GM13976 (cell line): ENCODE measurements around the gene ATP6V0B.

Source experiments
- DNase-seq: peaks from one replicate; pipeline ENCODE4 v3.0.0; 2012; ENCODE audit warnings: low spot score
- in situ Hi-C: fragments of 300-500 bp; cut with MboI; formaldehyde crosslinking; loops from one replicate; pipeline ENCODE4 v1.12.0; 2022; ENCODE audit warnings: low sequenced_read_pairs, mixed read lengths, inconsistent platforms; ENCODE audit not compliant: unreplicated experiment
- TF ChIP-seq, protein P1 (sequence below): IDR thresholded peaks from 2 replicates; pipeline ENCODE4 v1.5.1; 2012; ENCODE audit warnings: borderline replicate concordance, mild to moderate bottlenecking; ENCODE audit not compliant: insufficient read depth; ENCODE audit errors: extremely low read depth, missing control alignments, control extremely low read depth

The ATP6V0B gene

GRCh38 chr1:43992232-43992995 lies 17.7 kb downstream of the ATP6V0B start:
- in situ Hi-C loops: no loop called here
- TF ChIP-seq, protein P1, sequence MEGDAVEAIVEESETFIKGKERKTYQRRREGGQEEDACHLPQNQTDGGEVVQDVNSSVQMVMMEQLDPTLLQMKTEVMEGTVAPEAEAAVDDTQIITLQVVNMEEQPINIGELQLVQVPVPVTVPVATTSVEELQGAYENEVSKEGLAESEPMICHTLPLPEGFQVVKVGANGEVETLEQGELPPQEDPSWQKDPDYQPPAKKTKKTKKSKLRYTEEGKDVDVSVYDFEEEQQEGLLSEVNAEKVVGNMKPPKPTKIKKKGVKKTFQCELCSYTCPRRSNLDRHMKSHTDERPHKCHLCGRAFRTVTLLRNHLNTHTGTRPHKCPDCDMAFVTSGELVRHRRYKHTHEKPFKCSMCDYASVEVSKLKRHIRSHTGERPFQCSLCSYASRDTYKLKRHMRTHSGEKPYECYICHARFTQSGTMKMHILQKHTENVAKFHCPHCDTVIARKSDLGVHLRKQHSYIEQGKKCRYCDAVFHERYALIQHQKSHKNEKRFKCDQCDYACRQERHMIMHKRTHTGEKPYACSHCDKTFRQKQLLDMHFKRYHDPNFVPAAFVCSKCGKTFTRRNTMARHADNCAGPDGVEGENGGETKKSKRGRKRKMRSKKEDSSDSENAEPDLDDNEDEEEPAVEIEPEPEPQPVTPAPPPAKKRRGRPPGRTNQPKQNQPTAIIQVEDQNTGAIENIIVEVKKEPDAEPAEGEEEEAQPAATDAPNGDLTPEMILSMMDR: no peak
- DNase-seq: no peak

GRCh38 chr1:43993206-43993914 lies 18.6 kb downstream of the ATP6V0B start:
- DNase-seq: no peak
- TF ChIP-seq, protein P1: no peak
- in situ Hi-C loops: no loop called here

GRCh38 chr1:43994071-43994470 lies 19.3 kb downstream of the ATP6V0B start:
- TF ChIP-seq, protein P1: no peak
- no peak for DNase-seq
- in situ Hi-C loops: no loop called here

DNA sequence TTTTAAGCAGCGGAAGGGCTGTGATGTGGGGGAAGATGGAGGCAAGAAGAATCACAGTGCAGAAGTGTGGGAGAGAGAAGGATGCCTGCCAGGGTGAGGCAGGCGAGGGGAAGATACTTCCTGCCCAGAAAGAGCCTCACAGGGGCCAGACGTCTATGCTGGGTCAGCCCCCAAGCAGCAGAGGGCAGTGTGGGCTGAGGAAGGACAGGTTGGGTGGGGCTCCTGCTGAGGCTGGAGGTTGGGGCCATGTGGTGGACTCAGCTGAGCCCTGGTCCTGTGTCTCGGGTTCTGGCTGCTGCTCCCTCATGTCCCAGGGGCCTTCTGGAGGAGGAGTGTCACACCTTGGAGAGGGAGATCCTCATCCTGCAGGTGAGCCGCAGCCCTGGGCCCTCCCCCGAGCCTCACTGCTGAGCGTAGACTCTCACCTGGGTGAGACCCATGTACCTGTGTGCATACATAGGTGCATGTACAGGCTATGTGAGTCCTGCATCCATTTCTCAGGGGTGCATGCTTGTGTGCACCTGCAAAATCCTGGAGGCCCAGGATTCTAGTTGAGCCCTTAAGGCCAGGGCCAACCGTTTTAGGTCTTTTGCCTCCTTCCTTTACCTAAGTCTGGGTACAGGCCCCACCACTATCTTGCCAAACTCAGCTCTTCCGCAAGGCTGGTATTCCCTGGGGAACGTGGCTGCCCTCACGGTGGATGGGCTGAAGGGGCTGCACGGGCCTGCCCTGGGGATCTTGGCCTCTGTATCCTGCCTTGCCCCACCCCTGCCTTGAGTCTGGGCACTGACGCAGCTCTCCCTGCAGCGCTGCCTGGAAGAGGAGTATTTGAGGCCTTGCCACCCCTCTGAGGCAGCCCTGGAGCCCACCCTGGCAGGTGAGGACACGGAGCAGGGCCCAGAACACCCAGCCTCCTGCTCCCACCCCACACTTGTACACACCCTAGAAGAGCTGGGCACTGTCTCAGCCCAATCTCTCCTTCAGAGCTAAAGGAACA lies 20.3 kb downstream of the ATP6V0B start:
- peak; percentile 71 for DNase-seq
- TF ChIP-seq, protein P1: peak; percentile 26
- in situ Hi-C loops: no loop called here

DNA sequence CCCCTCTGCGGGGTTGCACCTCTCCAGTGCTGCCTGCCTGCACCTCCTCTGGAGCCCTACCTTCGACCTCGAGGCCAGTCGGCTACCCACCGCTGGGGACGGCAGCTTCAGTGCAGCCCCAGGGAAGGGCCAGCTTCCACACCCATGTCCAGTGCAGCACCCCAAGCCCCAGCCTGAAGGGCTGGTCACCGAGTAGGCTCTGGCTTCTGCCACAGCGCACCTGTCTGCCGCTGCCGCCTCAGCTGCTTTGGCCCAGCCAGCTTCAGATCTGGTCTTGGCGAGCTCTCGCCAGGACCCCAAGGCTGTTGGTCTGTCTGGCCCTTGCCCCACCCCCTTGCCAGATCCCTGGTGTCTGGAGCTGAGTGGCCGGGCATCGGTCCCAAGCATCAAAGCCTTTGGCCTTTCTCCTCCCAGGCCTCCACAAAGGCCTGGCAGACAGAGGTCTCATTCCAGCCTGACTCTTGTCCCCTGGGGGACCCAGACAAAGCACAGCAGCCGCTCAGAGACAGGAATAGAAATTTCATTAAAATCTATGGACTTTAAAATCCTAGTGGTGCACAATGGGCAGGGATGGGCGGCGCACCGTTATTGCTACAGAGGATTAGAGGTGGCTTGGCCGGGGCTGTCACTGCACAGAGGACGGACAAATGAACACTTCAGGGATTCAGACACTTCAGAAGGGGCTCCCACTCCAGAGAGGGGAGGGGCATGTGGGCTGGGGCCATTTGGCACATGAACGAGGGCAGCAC lies 21.4 kb downstream of the ATP6V0B start:
- in situ Hi-C loops: no loop called here
- TF ChIP-seq, protein P1: no peak
- DNase-seq: no peak

DNA sequence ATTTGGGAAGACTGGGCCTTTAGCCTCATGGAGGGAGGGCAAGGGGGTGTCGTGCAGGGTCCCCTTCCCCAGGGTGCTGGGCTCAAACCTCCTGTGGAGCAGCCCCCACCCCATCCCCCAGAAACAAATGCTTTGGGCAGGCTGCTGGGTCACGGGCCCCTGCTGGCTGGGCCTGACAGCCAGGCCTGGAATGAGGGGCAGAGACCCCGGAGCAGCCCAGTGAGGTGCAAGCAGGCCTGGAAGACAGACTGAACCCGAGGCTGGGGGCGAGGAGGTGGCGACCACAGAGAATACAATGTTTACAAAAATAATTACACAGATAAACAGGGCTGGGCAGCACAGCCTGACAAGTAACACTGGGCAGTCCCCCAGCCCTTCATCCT lies 22.0 kb downstream of the ATP6V0B start:
- in situ Hi-C loops: no loop called here
- TF ChIP-seq, protein P1: no peak
- no peak for DNase-seq
